Brain microvascular endothelial cell (primary cell): ENCODE results near the gene HERC5.
A peak's percentile ranks its signal among the peaks of the same experiment; 100 is the strongest.
"Not testable (repeated sequence)": the region's sequence is repeated elsewhere in the genome, so short reads cannot be mapped to it uniquely, and the experiment has no call there.

Experiments
- DNase-seq: peaks from one replicate; pipeline ENCODE4 v3.0.0-alpha.2; 2020
- H3K27ac ChIP-seq: fragments of 250-450 bp; sonication (Bioruptor Pico); 2 replicates; pipeline ENCODE4 v1.5.1; 2020; ENCODE audit warnings: mild to moderate bottlenecking, moderate library complexity
- H3K27me3 ChIP-seq: fragments of 250-450 bp; sonication (Bioruptor Pico); replicated peaks from 2 replicates; pipeline ENCODE4 v1.5.1; 2020; ENCODE audit warnings: mild to moderate bottlenecking
- H3K36me3 ChIP-seq: fragments of 250-450 bp; sonication (Bioruptor Pico); replicated peaks from 2 replicates; pipeline ENCODE4 v1.5.1; 2020; ENCODE audit warnings: mild to moderate bottlenecking
- H3K4me3 ChIP-seq: 2 replicates; pipeline ENCODE4 v1.5.1; 2011; ENCODE audit warnings: low read depth, mild to moderate bottlenecking, control low read depth, low read length, moderate library complexity
- CTCF ChIP-seq: IDR thresholded peaks from 2 replicates; pipeline ENCODE4 v1.5.1; 2011; ENCODE audit warnings: low read depth, mild to moderate bottlenecking, moderate library complexity, low read length, control low read depth, inconsistent platforms; ENCODE audit errors: missing control alignments
- in situ Hi-C: cut with HindIII; loops from 2 replicates; pipeline ENCODE4 v1.10.0; 2017; ENCODE audit warnings: low sequenced_read_pairs, low pct_ligation_motif_present

HERC5 gene

DNA sequence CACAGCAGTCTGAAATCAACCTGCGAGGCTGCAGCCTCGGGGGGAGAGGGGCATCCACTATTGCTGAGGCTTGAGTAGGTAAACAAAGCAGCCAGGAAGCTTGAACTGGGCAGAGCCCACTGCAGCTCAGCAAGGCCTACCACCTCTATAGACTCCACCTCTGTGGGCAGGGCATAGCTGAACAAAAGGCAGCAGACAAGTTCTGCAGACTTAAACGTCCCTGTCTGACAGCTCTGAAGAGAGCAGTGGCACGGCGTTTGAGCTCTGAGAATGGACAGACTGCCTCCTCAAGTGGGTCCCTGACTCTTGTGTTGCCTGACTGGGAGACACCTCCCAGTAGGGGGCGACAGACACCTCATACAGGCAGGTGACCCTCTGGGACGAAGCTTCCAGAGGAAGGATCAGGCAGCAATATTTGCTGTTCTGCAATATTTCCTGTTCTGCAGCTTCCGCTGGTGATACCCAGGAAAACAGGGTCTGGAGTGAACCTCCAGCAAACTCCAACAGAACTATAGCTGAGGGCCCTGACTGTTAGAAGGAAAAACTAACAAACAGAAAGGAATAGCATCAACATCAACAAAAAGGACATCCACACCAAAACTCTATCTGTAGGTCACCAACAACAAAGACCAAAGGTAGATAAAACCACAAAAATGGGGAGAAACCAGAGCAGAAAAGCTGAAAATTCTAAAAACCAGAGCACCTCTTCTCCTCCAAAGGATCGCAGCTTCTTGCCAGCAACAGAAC lies 82.6 kb downstream of the HERC5 start:
- in situ Hi-C loops, H3K4me3 ChIP-seq, H3K27ac ChIP-seq, H3K27me3 ChIP-seq, H3K36me3 ChIP-seq: not testable (repeated sequence)
- peak; percentile 75 for DNase-seq
- peak; percentile 75 for TF ChIP-seq CTCF

- in situ Hi-C loops, result no loop called here
- Histone ChIP-seq H3K4me3 (no peak overlapping the region), H3K27ac (no peak overlapping the region), H3K27me3 (no peaks in the 10 kb centered on the region), H3K36me3 (no peaks in the 10 kb centered on the region)
- no peak for TF ChIP-seq CTCF
- no peak for DNase-seq
Measured at GRCh38 chr4:88549815-88550214, 92.9 kb downstream of the HERC5 start.
